GM20000 (cell line): ENCODE data around the gene DECR2.

Source experiments
- DNase-seq: peaks from one replicate; pipeline ENCODE4 v3.0.0; 2012; ENCODE audit warnings: low spot score
- CTCF ChIP-seq: IDR thresholded peaks from 2 replicates; pipeline ENCODE4 v1.5.1; 2012; ENCODE audit warnings: mild to moderate bottlenecking, control low read depth; ENCODE audit errors: extremely low read depth, missing control alignments

Gene DECR2

DNA sequence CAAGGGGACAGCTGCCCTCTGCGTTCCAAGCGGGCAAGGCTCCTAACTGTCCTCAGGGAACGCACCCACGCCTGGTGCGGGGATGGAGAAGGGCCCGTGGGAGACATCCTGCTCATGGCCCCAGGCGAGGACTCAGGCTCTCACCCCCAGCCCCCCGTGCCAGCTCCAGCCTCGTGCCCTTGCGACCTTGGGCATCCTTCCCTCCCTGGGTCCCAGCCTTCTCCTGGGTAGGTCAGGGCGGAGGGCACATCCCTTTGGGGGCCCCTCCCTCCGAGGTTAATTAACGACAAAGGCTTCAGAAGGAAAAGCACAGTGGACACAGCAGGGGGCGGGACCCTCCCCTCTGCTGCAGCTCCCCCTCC lies 22.9 kb upstream of the DECR2 start:
- no peak for TF ChIP-seq CTCF
- DNase-seq = no peak

- TF ChIP-seq CTCF = no peak
- no peak for DNase-seq
Measured at GRCh38 chr16:379183-379960, 22.3 kb upstream of the DECR2 start.

DNA sequence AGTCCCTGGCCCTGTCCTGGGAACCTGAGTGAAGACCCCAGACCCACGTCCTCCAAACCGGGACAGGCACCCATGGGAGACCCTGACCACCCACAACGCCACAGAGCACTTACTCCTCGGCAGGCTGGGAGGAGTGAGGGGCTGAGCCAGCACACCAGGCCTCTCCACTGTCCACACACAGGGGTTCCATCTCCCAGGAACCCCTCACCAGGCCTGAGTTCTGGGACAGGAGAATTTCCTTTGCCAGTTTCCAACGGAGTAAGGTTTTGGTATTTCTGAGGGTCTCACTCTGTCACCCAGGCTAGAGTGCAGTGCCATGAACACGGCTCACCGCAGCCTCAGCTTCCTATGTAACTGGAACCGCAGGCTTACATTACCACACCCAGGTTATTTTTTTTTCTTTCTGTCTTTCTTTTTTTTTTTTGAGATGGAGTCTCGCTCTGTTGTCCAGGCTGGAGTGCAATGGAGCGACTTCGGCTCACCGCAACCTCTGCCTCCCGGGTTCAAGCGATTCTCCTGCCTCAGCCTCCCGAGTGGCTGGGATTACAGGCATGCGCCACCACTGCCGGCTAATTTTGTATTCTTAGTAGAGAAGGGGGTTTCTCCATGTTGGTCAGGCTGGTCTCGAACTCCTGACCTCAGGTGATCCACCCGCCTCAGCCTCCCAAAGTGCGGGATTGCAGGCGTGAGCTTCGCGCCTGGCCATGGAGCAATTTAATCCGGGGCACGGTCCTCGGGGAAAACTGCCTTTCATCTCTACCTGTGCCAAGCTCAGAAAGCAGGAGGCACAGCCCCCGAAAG lies 21.5 kb upstream of the DECR2 start:
- no peak for DNase-seq
- TF ChIP-seq CTCF = no peak

DNA sequence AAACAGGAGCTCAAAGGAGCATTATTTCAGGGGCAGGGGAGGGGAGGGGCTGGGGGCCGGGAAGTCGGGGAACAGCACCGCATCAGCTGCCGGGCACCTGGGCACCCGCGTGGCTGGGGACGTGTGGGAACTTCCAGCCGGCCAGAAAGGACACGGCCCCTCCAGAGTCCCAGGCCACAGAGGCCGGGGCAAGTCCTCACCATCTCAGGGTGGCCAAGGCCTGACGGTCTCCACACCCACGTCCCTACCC lies 21.0 kb upstream of the DECR2 start:
- TF ChIP-seq CTCF = no peak
- no peak for DNase-seq

DNA sequence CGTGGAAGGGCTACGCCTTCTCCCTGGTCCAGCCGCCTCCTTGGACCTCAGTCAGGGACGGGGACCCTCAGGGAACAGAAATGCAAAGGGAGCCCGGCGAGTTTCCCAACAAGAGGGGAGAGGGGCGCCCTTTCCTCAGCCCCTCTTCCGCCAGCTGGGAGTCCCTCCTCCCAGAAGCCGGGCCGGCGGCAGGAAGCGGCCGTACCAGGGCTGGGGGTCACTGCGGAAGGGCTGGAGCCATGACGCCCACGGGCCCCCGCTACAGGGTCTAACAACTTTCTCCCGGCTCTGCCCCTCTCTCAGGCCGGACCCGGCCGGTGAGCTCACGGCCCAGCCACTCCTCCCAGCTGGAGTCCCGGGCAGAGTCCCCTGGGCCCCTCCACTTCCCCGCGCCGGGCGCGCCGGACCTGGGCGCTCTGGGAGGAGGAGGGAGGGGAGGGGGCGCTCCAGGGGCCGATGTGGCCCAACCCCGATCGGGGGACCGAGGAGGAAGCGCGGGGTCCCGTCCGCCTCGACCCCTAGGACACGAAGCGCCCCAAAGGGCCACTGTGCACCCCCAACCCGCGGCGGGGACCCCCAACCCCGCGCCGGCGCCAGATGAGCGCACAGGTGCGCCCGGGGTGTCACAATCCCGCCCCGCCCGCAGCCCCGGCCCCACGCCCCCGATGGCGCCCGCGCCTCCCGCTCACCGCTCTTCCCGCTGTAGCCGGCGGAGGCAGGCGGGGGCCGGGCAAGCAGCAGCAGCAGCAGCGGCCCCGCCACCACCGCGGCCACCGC lies 20.5 kb upstream of the DECR2 start:
- no peak for TF ChIP-seq CTCF

GRCh38 chr16:381789-382717 lies 19.6 kb upstream of the DECR2 start, which contains the start of gene PGAP6:
Gene PGAP6 (minus strand): TSS chr16:381978. CDS start chr16:381821, 157 bp downstream.
- peak; percentile 99 for DNase-seq
- no peak for TF ChIP-seq CTCF

More for the DNA sequence above, 20.5 kb upstream of the DECR2 start:
- peak; percentile 65 for DNase-seq
